Activated gamma-delta T cell treated with anti-CD3 and anti-CD28 coated beads, Interleukin-2, amount 50 U/mL, for 16 hours (primary cell): ENCODE data around the gene NDC80.
"Not testable (repeated sequence)": the region's sequence is repeated elsewhere in the genome, so short reads cannot be mapped to it uniquely, and the experiment has no call there.

Experiments
- DNase-seq: peaks from one replicate; pipeline ENCODE4 v3.0.0-alpha.2; 2020; ENCODE audit warnings: low read depth

The NDC80 gene

GRCh38 chr18:2629003-2629402, 57.6 kb downstream of the NDC80 start:
- DNase-seq, result no peak

GRCh38 chr18:2635586-2635985, 64.2 kb downstream of the NDC80 start:
- no peak for DNase-seq

- DNase-seq, result no peak
Measured at GRCh38 chr18:2636126-2636631, 64.8 kb downstream of the NDC80 start.

- DNase-seq, result no peak
Measured at GRCh38 chr18:2641638-2642037, 70.3 kb downstream of the NDC80 start.

GRCh38 chr18:2642771-2643170, 71.4 kb downstream of the NDC80 start:
- no peak for DNase-seq

- no peak for DNase-seq
Measured at GRCh38 chr18:2644535-2644934, 73.2 kb downstream of the NDC80 start.

- DNase-seq, result no peak
Measured at GRCh38 chr18:2651981-2652380, 80.6 kb downstream of the NDC80 start.

- DNase-seq, result no peak
Measured at GRCh38 chr18:2653467-2653866, 82.1 kb downstream of the NDC80 start.

- DNase-seq, result no peak
Measured at GRCh38 chr18:2654169-2654927, 83.0 kb downstream of the NDC80 start.

- peak; percentile 72 for DNase-seq
Measured at GRCh38 chr18:2654928-2655177, 83.5 kb downstream of the NDC80 start.

- DNase-seq, result peak; percentile 78
Measured at GRCh38 chr18:2655178-2655953, 84.0 kb downstream of the NDC80 start, which contains the start of gene SMCHD1. Gene SMCHD1 (plus strand): TSS chr18:2655726. CDS start chr18:2656076, 350 bp downstream.

GRCh38 chr18:2655954-2656236, 84.5 kb downstream of the NDC80 start:
- DNase-seq, result no peak

GRCh38 chr18:2656237-2656980, 85.1 kb downstream of the NDC80 start:
- peak; percentile 28 for DNase-seq

GRCh38 chr18:2656981-2657512, 85.7 kb downstream of the NDC80 start:
- no peak for DNase-seq

- DNase-seq, result no peak
Measured at GRCh38 chr18:2657788-2658458, 86.6 kb downstream of the NDC80 start.

- not testable (repeated sequence) for DNase-seq
Measured at GRCh38 chr18:2660849-2661248, 89.5 kb downstream of the NDC80 start.

- not testable (repeated sequence) for DNase-seq
Measured at GRCh38 chr18:2662288-2662687, 90.9 kb downstream of the NDC80 start.

- no peak for DNase-seq
Measured at GRCh38 chr18:2662990-2663389, 91.6 kb downstream of the NDC80 start.
